ENCODE results near the gene DCDC1.

Gene DCDC1

DNA sequence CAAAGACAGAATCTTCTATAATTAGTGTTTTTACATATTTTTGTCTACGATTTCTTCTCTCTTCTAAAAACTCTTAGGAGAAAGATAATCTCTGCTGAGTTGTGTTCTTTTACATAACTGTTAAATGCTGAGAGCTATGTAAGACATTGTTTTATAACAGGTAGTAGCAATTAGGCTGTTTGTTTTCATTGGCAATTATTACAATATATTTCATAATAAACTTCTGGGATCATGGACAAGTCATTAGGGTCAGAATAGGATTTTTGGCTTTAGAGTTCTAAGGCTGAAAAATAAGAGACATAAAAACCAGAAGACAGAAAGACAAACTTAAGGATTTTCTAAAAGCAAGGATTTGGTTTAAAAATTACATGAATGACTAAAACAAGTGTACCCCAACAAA, 120.8 kb downstream of the DCDC1 start:
- TF ChIP-seq, protein P1, sequence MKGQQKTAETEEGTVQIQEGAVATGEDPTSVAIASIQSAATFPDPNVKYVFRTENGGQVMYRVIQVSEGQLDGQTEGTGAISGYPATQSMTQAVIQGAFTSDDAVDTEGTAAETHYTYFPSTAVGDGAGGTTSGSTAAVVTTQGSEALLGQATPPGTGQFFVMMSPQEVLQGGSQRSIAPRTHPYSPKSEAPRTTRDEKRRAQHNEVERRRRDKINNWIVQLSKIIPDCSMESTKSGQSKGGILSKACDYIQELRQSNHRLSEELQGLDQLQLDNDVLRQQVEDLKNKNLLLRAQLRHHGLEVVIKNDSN (IDR thresholded peaks at IDR 0.05), result no peak
- TF ChIP-seq FOXM1 (IDR thresholded peaks at IDR 0.05; ENCODE audit: borderline replicate concordance, low read depth) (no peak), CREB1 (IDR thresholded peaks at IDR 0.05; ENCODE audit: low read depth) (no peak), EP300 (IDR thresholded peaks at IDR 0.05; ENCODE audit: borderline replicate concordance) (no peak), EGR1 (IDR thresholded peaks at IDR 0.05) (no peak), NFIC (IDR thresholded peaks at IDR 0.05) (no peak), RAD21 (IDR thresholded peaks at IDR 0.05; ENCODE audit: low read depth) (no peak), TAF1 (IDR thresholded peaks at IDR 0.05; ENCODE audit: low read depth) (no peak), TCF12 (IDR thresholded peaks at IDR 0.05; ENCODE audit: low read depth) (no peak), REST (IDR thresholded peaks at IDR 0.05; ENCODE audit: low read depth) (no peak), CEBPB (IDR thresholded peaks at IDR 0.05) (no peak), YY1 (IDR thresholded peaks at IDR 0.05; ENCODE audit: low read depth) (no peak), TEAD4 (IDR thresholded peaks at IDR 0.05) (no peak), ZBTB7A (IDR thresholded peaks at IDR 0.05; ENCODE audit: low read depth) (no peak)
- TF ChIP-seq, protein P2, sequence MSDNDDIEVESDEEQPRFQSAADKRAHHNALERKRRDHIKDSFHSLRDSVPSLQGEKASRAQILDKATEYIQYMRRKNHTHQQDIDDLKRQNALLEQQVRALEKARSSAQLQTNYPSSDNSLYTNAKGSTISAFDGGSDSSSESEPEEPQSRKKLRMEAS (IDR thresholded peaks at IDR 0.05), result no peak

- TF ChIP-seq CEBPB (IDR thresholded peaks at IDR 0.05) (no peak), FOXM1 (IDR thresholded peaks at IDR 0.05; ENCODE audit: borderline replicate concordance, low read depth) (no peak), EP300 (IDR thresholded peaks at IDR 0.05; ENCODE audit: borderline replicate concordance) (no peak)
Measured at GRCh38 chr11:31247321-31247720, 122.2 kb downstream of the DCDC1 start.

DNA sequence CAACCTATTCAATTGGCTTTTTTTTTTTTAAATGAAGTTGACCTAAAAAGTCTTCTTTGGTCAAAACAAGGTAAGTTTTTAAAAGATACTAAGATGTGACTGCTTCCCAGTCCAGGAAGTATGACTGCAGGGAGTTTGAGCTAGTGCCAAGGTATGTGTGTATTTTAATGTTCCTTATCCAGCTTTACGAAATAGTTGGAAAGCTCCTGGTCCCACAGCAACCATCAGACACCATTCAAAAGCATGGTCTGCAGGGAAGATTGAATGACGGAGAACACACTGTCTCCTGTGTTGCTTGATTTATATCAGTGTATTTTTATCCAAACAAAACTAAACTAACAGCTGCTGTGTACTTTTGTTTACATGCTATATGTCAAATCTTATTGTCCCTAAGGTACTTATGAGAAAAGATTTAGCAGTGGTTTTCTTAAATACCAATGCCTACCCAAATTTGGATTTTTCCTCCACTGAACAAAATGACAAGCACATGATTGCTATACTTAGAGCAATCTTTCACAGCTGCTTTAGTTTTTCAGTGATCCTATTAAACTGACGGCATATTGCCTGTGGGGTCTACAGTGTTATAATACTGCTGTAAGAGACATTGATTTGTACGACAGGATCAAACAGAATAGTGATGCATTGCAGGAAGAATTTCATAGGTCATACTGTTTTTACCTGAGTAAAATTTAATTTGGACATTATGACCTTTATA, 122.9 kb downstream of the DCDC1 start:
- TF ChIP-seq, protein P1 (IDR thresholded peaks at IDR 0.05), result no peak
- TF ChIP-seq EGR1 (IDR thresholded peaks at IDR 0.05), result no peak
- TF ChIP-seq RAD21 (IDR thresholded peaks at IDR 0.05; ENCODE audit: low read depth), result no peak
- no peak for TF ChIP-seq TEAD4 (IDR thresholded peaks at IDR 0.05)
- TF ChIP-seq, protein P2 (IDR thresholded peaks at IDR 0.05), result no peak
- TF ChIP-seq YY1 (IDR thresholded peaks at IDR 0.05; ENCODE audit: low read depth), result no peak
- TF ChIP-seq NFIC (IDR thresholded peaks at IDR 0.05), result no peak

DNA sequence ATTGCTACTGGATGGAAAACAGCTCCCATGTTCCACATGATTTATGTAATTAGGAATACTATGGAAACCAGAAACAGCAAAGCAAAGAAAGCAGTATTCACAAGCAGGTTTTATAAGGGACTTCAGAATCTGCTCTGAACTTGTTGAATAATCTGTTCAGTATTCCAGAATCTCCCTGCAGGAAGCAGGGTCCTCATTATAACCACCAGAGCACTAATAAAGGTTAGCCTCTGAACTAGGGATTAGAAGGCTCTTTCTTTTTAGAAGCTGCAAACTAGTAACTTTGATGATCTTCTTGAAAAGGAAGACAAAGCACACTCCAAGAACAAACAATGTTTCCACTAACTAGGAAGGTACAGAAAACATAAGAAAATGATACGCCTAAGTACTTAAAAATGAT, 125.8 kb downstream of the DCDC1 start:
- TF ChIP-seq NFIC (IDR thresholded peaks at IDR 0.05) (no peak), CREB1 (IDR thresholded peaks at IDR 0.05; ENCODE audit: low read depth) (no peak), EP300 (IDR thresholded peaks at IDR 0.05; ENCODE audit: borderline replicate concordance) (no peak)

GRCh38 chr11:31240340-31240904, 129.1 kb downstream of the DCDC1 start:
- TF ChIP-seq RAD21 (IDR thresholded peaks at IDR 0.05; ENCODE audit: low read depth) (peak; percentile 69), ZBTB7A (IDR thresholded peaks at IDR 0.05; ENCODE audit: low read depth) (0 out of 2 replicates have a peak, but pooled peaks have one; percentile 37), FOXM1 (IDR thresholded peaks at IDR 0.05; ENCODE audit: borderline replicate concordance, low read depth) (no peak)
- TF ChIP-seq, protein P1 (IDR thresholded peaks at IDR 0.05), result no peak

DNA sequence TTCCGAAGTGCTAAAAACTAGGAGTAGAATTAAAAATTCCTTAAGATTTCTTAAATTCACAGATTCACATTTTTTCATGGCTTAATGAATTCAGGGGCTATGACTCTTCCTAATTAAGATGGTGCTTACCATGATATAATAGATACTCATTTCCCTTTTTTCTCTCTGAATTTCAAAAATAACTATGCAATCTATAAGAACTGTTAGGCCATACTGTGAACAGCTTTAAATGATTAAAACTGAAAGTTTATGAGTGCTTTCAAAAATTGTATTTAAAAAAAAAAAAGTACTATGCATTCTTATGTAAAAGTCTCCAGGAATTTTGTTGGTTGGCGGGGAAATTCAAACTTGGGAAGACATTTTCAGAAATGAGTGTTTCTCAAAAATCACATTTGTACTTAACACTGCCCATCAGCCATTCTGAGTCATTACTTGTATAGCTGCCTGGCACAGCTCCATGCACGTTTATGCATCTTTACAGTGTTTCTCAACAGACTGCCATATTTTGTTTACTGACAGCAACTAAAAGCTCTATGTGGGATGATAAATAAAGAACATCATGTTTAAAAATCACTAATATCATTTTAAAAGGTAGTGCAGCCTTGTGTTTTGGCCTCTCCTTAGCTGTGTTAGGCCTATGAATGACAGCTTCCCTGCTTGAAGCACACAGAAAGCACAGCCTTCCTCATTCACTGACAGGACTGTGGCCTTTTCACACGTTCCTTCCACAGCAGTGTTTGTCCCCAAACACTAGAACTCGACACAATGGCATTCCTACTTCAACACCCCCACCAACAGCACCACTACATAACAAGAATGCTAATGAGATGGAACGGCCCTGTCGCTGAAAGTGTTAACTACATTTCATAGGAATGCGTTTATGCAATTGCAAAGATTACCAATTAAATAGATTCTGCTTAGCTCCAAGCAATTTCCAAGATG, 131.4 kb downstream of the DCDC1 start:
- TF ChIP-seq CEBPB (IDR thresholded peaks at IDR 0.05) (no peak), TEAD4 (IDR thresholded peaks at IDR 0.05) (no peak), TCF12 (IDR thresholded peaks at IDR 0.05; ENCODE audit: low read depth) (no peak), FOXM1 (IDR thresholded peaks at IDR 0.05; ENCODE audit: borderline replicate concordance, low read depth) (no peak), EP300 (IDR thresholded peaks at IDR 0.05; ENCODE audit: borderline replicate concordance) (no peak), EGR1 (IDR thresholded peaks at IDR 0.05) (no peak)
- TF ChIP-seq, protein P1 (IDR thresholded peaks at IDR 0.05), result no peak

All from Ishikawa (cell line).